Heart right ventricle (tissue), 16 donors: ENCODE data around the gene LRRTM4. TPM values are rescaled to one million over a fixed set of nuclear protein-coding genes. Genes with fewer than 3 reads are reported as not detected.

Experiments used
- ATAC-seq, 8 donors: fragments of 200-7000 bp; cut with Tn5 transposase; one replicate each; pipeline ENCODE4 v1.9.1; 2020; ENCODE audit warnings: mild to moderate bottlenecking in 8 of 8, moderate library complexity in 8 of 8, moderate number of reproducible peaks in 1 of 8
- DNase-seq, 2 donors: peaks; one replicate each; pipeline ENCODE4 v3.0.0-alpha.2; 2020
- H3K27ac ChIP-seq, 10 donors: fragments of 200-600 bp; sonication (generic) in 2 of 10; one replicate each; pipeline versions ENCODE4 v1.5.0 to v1.8.0; 2020 to 2022; ENCODE audit warnings: mild to moderate bottlenecking in 3 of 10
- H3K27me3 ChIP-seq, 7 donors: fragments of 200-600 bp; one replicate each; pipeline ENCODE4 v1.8.0; 2021 to 2022; ENCODE audit warnings: mild to moderate bottlenecking in 2 of 7
- H3K36me3 ChIP-seq, 9 donors: fragments of 200-600 bp; sonication (generic) in 1 of 9; one replicate each; pipeline versions ENCODE4 v1.5.0 to v1.8.0; 2020 to 2022; ENCODE audit warnings: mild to moderate bottlenecking in 2 of 9
- H3K4me1 ChIP-seq, 9 donors: fragments of 200-600 bp; sonication (generic) in 1 of 9; one replicate each; pipeline versions ENCODE4 v1.5.0 to v1.8.0; 2020 to 2022; ENCODE audit warnings: mild to moderate bottlenecking in 4 of 9
- H3K4me3 ChIP-seq, 10 donors: fragments of 200-600 bp; sonication (generic) in 2 of 10; one replicate each; pipeline versions ENCODE4 v1.5.0 to v1.8.0; 2020 to 2022; ENCODE audit warnings: mild to moderate bottlenecking in 7 of 10, moderate library complexity in 2 of 10
- H3K9me3 ChIP-seq, 11 donors: fragments of 200-600 bp in 10 of 11; sonication (generic) in 2 of 11; one replicate each; pipeline versions ENCODE4 v1.5.0 to v1.8.0; 2013 to 2022; ENCODE audit warnings: mild to moderate bottlenecking in 2 of 11, control low read depth in 1 of 11, moderate library complexity in 1 of 11
- WGBS, 2 donors: extraction: QIAGEN DNeasy Blood & Tissue Kit; methylation state at CpG; one replicate each; pipeline ENCODE4 v1.1.7; 2013; ENCODE audit warnings: inconsistent platforms in 1 of 2; 5-methylcytosine and 5-hydroxymethylcytosine counted together
- intact Hi-C, 10 donors: fragments of 100-400 bp; cut with DNase I; formaldehyde crosslinking; loops; one replicate each; pipeline versions ENCODE4 v1.11.1 to v1.14.2; 2022
- polyA plus RNA-seq, 2 donors: library from polyadenylated mRNA; stranded (reverse); fragments of 200-250 nt; gene quantifications; one replicate each; pipeline ENCODE4 v1.2.3, GENCODE V29; 2013
- total RNA-seq, 10 donors: library from RNA; stranded (reverse); fragmentation: NEBNext Ultra II Directional in 3 of 10; extraction: Animal tissue kit (Norgen Biotek cat#: 25700) in 3 of 10; gene quantifications; one replicate each; pipeline versions ENCODE4 v1.2.1 to v1.2.4, GENCODE V29; 2021 to 2023
- TF ChIP-seq, protein P1 (sequence below), 9 donors: fragments of 200-600 bp; sonication (generic) in 2 of 9; IDR thresholded peaks; one replicate each; pipeline versions ENCODE4 v1.5.0 to v1.8.0; 2021 to 2022; ENCODE audit warnings: antibody characterized with exemption in 9 of 9, mild to moderate bottlenecking in 5 of 9, moderate library complexity in 1 of 9
- donor health status: Arrhythmogenic right ventricular cardiomyopathy.
- donor health status: ischemic (EF 13 %, LVEDD 7.1; RV severe dilation, severe dysfunction).
- donor health status: healthy with polysubstance abuse.
- donor health status: DM: no; HTN: yes; CAD: no.
- donor health status: DM: no; HTN: no; CAD: no.
- donor health status: ischemic (EF 25% LVEDD 6.9; RV normal size, moderate dysfunction).
- donor health status: ischemic (EF 25% LVEDD 5.7; RV mildly dilated, moderate dysfunction).
- donor health status: healthy.
- donor health status: DM: yes; HTN: yes; CAD: no.
- donor health status: Ischemic cardiomyopathy.
- donor health status: ischemic (EF 35%, LVEDD 5.7; RV mildly dilated, moderate dysfunction).
- donor health status: nonischemic (EF 11% LVEDD 7.7; RV severe dilation, severe dysfunction).
- donor health status: DM: yes; HTN: yes; CAD: no.
- donor health status: PGD.
- donor health status: ischemic (EF 29% LVEDD 5.4; RV normal size, mild dysfunction).
- donor health status: nonischemic (EF 23%, LVEDD 6.1; RV moderate dilation, normal function).

The LRRTM4 gene
- total and polyA plus RNA-seq, 12 donors = 0.11 to 2.2 (median 0.98) TPM

DNA sequence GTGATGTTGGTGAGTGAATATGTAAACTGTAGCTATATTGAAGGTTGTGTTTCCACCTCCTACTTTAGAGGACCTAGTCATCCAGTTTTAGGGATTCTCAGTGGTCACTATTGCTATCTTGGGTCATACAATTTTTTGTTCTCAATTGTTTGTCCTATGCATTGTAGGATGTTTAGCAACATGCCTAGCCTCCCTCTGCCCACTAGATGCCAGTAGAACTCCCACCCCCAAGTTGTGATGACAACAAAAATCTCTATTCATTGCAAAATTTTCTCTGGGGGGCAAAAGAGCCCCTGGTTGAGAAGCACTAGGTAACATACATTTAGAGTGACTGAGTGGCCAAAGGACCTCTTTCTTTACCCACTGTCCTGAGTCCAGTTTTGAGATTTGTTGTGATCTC is 87.3 kb downstream of the LRRTM4 start:
- Histone ChIP-seq H3K9me3 (no peaks in the 10 kb centered on the region), H3K36me3 (no peaks in the 10 kb centered on the region), H3K4me3 (no peak overlapping the region), H3K4me1 (no peaks in the 10 kb centered on the region), H3K27me3 (no peaks in the 10 kb centered on the region), H3K27ac (no peak overlapping the region)
- TF ChIP-seq, protein P1, sequence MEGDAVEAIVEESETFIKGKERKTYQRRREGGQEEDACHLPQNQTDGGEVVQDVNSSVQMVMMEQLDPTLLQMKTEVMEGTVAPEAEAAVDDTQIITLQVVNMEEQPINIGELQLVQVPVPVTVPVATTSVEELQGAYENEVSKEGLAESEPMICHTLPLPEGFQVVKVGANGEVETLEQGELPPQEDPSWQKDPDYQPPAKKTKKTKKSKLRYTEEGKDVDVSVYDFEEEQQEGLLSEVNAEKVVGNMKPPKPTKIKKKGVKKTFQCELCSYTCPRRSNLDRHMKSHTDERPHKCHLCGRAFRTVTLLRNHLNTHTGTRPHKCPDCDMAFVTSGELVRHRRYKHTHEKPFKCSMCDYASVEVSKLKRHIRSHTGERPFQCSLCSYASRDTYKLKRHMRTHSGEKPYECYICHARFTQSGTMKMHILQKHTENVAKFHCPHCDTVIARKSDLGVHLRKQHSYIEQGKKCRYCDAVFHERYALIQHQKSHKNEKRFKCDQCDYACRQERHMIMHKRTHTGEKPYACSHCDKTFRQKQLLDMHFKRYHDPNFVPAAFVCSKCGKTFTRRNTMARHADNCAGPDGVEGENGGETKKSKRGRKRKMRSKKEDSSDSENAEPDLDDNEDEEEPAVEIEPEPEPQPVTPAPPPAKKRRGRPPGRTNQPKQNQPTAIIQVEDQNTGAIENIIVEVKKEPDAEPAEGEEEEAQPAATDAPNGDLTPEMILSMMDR (IDR thresholded peaks at IDR 0.05) = peak in 7 of 9 donors; percentile 12 to 48 (median 38)
- no peak for ATAC-seq
- intact Hi-C loops = loop anchor here in 3 of 10 donors (5.0 kb wide), 1 partner anchor 87 kb away; the partner anchor contains the start of gene LRRTM4 (in 3 of the 3)
- no peak for DNase-seq

DNA sequence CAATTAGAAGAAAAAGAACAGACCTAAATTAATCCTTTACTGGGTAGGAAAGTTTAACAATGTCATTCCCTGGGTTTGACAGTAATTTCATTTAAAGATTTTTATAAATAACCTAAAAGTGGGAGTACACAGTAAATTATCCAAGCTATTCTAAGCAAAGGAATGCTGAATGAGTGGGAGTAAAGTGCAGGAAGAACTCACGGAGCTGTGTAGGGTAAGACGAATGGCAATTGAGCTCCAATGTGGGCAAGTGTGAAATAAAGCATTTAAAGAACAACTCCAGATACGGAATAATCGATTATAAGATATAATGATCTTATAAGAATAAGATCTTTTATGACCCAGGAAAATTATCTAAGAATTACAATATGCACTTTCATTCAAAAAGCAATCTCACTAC is 93.2 kb downstream of the LRRTM4 start:
- H3K4me1 ChIP-seq = no peaks in the 10 kb centered on the region
- TF ChIP-seq, protein P1 (IDR thresholded peaks at IDR 0.05) = no peak
- no peaks in the 10 kb centered on the region for H3K27me3 ChIP-seq
- H3K9me3 ChIP-seq = no peaks in the 10 kb centered on the region
- no peak overlapping the region for H3K4me3 ChIP-seq
- ATAC-seq (no peak), DNase-seq (no peak)
- 64 to 73% methylated on average over 4 of the region's 4 CpGs for WGBS, 2 donors
- no peak overlapping the region for H3K27ac ChIP-seq
- intact Hi-C loops = no loop called here
- no peaks in the 10 kb centered on the region for H3K36me3 ChIP-seq

DNA sequence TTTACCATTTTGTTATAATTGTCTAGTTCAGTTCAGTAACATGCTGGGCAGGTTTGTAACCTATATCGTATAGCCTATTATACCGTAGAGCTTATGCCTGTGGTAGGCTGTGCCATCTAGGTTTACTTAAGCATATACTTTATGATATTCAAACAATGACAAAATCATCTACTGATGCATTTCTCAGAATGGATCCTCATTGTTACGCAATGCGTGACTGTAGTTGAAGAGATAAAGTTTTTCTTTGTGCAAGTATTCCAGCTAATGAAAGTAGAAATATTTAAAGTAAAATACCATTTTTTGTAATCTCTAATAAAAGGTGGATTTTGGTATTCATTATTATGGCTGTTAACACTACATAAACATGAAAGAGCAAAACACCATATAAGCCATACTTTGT is 100.2 kb downstream of the LRRTM4 start:
- Histone ChIP-seq H3K4me3 (no peak overlapping the region), H3K4me1 (no peaks in the 10 kb centered on the region), H3K9me3 (no peaks in the 10 kb centered on the region), H3K27ac (no peak overlapping the region), H3K36me3 (no peaks in the 10 kb centered on the region), H3K27me3 (no peaks in the 10 kb centered on the region)
- DNase-seq (no peak), ATAC-seq (no peak)
- 94 to 99% methylated on average over 4 of the region's 4 CpGs for WGBS, 2 donors
- TF ChIP-seq, protein P1 (IDR thresholded peaks at IDR 0.05) = no peak
- intact Hi-C loops = no loop called here

DNA sequence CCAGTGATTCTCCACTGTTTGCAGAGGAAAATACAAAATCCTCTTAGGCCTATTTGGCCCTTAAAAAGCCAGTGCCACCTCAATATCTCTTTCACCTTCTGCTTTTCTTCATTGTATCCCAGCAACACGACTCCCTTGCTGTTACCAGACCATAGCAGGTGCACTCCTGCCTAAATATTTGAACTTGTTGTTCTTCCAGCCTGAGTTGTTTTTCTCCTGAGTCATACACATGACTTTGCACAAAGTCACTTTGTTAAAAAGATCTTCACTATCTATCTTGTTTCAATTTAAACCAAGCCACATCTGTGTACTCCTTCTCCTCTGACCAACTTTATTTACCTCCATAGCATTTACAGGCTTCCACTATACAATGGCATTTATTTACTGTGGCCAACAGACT is 103.6 kb downstream of the LRRTM4 start:
- H3K9me3 ChIP-seq = no peaks in the 10 kb centered on the region
- no peak overlapping the region for H3K4me3 ChIP-seq
- WGBS, 2 donors = 40 to 55% methylated on average over 1 of the region's 1 CpG
- H3K4me1 ChIP-seq = no peaks in the 10 kb centered on the region
- ATAC-seq (no peak), DNase-seq (no peak)
- no peak overlapping the region for H3K27ac ChIP-seq
- H3K36me3 ChIP-seq = no peaks in the 10 kb centered on the region
- no peaks in the 10 kb centered on the region for H3K27me3 ChIP-seq
- TF ChIP-seq, protein P1 (IDR thresholded peaks at IDR 0.05) = no peak
- intact Hi-C loops = no loop called here
